ENCODE data around the gene PITPNM2.

Gene PITPNM2
- 0.16 to 2.8 (median 1.0) reads per million in 18 experiments for total RNA-seq

DNA sequence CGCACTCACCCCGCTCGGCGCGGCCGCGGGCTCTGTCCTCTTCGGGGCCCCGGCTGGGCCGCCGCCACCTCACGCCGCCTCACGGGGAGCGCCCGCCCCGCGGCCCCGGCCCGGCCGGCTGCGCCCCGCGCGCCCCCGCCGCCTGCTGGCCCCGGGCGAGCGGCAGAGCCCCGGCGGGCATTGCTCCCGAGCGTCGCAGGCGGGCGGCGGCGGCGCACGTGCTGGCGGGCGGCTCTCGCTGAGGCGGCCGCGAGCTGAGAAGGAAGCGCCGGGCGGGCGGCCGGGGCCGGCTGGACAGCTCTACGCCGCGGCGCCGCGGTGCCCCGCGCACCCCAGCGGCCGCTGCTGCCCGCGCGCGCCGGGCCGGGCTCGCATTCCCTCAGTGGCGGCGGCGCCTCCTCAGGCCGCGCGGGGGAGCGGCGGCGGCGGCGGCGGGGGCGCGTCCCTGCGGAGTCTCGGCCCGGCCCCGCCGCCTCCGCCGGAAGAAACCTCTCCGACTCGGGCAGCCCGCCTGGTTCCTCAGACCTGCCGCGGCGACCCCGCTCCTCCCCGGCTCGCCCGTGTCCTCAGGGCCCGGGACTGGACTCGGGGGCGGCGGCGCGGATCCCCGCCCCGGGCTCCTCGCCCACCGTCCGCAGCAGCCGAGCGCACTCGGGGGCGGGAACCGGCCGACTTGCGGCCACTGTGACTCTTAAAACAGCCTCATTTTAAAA lies at the start of gene PITPNM2:
Gene PITPNM2 (minus strand): TSS at position 347 of the 713 bp plus-strand sequence. CDS start 116,500 bp downstream, outside the sequence.
- peak; percentile 46 to 73 for DNase-seq

DNA sequence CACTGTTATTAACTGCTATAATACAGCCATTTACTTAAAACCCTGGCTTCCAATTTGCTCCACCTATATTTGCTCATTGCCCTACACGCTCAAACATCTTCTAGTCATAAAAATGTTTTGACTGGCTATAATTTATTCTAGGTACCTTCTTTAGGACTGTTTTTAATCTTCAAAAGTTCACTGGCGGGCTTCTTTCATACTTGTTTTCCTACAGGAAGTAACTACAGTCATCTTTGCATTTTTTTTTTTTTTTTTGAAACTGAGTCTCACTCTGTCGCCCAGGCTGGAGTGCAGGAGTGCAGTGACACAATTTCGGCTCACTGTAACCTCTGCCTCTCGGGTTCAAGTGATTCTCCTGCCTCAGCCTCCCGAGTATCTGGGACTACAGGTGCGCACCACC lies 49.5 kb upstream of the PITPNM2 start:
- DNase-seq = no peak

DNA sequence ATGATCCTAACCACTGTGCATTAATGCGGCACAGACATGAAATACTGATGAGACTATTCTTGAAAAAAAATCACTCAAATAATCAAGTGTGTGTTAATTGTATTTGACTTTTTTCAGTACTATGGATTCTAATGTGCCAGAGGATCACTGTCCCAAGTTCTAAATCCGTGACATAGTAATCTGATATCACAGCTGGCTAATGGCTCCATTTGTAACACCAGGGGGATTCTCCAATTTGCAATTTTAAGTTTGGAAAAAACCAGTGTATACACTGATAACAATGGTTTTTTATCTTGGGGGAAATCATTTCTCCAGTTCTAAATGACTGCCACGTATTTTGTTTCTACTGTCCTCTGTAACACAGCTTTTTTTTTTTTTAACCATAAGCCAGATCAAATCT lies 49.0 kb upstream of the PITPNM2 start:
- DNase-seq = no peak

DNA sequence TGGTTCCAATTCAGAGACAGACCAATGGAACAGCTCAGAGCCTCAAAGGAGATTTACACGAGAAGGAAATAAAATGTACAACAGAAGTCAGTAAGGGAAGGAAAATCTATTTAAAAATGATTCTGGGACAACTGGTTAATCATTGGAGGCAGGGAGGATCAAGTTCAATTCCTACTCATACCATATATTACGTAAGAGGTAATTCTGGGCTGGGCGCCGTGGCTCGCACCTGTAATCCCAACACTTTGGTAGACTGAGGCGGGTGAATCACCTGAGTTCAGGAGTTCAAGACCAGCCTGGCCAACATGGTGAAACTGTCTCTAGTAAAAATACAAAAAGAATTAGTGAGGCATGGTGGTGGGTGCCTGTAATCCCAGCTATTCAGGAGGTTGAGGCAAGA lies 36.7 kb upstream of the PITPNM2 start:
- DNase-seq = no peak

DNA sequence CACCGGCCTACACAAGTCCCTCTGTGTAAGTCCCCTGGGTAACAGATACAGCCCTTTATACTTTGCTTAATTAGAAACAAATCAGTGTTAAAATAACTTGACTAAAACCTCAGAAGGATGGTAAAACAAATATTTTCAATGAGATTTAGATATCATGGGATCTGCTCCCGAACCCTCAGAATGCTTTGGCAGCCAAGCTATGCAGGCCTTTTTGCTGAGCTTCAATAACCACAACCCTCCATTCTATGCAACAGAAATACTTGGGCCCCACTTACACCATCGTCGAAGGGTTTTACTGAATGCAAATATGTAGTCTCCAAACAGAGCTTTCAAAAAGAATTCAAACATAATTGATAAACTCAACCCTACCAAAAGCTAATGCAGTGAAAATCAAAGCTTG lies 29.3 kb upstream of the PITPNM2 start:
- no peak for DNase-seq

DNA sequence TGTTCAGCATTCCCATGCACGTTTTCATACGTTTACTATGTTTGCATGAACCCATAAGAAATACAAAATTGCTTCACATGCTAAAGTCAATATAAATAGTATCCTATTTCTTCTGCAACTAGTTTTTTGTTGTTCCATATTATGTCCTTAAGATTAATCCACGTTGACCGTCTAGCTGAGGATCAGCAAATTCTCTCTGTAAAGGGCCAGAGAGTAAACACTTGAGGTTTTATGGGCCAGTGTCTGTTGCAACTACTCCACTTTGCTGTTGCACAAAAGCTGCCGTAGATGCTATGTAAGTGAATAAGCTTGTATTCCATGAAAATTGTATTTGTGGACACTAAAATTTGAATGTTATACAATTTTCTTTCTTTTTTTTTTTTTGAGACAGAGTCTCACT lies 21.1 kb upstream of the PITPNM2 start:
- DNase-seq = no peak

DNA sequence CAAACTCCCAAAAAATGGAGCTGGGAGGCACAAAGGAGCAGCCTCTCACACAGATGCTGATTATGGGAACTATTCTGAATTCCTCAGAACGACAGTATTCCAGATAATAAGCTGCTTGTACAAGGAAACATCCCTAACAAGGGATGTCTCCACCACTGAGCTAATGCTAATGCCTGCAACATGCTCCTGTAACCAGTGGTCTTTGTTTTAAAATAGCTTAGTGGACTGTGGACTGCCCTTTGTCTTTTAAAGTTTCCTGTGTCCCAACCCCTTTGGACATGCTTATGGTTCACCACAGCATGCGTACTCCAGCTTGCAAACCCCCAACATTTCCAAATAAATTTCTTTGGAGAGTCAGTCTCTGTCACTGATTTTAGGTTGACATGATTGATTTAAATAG lies 16.4 kb upstream of the PITPNM2 start:
- no peak for DNase-seq

DNA sequence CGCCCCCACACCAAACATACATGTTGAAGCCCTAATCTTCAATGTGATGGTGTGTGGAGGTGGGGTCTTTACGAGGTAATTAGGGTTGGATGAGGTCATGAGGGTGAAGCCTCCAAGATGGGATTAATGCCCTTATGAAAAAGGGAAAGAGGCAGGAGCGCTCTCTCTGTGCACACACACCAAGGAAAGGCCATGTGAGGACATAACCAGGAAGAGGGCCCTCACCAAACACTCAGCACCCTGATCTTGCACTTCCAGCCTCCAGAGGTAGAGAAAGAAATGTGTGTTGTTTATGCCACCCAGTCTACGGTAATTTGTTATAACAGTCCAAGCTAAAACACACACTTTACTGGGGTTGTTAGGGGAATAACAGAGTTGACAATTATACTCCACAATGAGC lies 14.6 kb upstream of the PITPNM2 start:
- no peak for DNase-seq

DNA sequence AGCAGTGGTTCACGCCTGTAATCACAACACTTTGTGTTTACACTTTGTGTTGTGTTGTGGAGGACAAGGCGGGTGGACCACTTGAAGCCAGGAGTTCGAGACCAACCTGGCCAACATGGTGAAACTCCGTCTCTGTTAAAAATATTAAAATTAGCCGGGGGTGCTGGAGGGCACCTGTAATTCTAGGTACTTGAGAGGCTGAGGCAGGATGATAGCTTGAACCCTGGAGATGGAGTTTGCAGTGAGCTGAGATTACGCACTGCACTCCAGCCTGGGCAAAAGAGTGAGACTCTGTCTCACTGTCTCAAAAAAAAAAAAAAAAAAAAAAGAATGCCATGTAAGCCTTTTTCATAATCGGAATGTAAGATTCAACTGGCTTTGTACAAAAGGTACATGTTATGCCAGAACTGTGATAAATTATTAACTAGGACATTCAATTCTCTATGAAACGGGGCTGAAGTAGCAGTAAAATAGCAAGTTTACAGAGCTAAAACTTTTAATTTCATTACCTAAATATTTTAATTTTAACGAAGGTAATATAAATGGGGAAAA lies 13.9 kb upstream of the PITPNM2 start:
- DNase-seq = no peak

DNA sequence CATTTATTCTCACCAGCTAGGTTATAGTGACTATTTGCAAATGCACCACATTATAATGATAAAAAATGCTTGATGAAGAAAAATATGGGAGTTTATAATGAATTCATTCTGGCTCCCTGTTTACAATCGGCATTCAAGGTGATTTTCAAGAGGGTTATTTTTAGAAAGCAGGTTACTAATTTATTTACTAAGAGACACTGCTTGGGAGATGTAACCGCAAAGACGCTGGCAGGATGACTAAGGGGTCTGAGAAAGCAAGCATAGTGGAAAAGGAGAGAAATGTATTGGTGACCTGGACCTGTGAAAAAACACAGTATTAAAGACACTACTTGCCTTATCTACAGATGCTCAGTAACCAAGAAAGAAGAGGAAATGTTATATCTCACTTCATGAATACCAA lies 13.3 kb upstream of the PITPNM2 start:
- no peak for DNase-seq

DNA sequence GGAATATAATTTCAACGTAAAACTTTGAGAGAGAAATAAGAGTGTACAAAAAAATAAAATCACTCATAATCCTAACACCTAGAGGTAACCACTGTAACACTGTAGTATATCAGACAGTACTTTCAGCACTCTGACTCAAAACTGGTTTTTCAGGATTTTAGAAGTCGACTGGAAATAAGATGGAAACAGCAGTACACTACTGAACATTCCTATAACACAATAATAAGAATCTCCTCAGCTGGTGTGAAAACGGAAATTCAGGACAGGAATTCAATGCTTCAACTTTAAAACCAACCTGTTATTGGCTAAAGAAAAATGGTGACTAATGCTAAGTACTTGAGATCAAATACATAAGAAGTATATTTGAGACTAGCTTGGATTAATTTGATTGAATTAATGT lies 12.3 kb upstream of the PITPNM2 start:
- DNase-seq = no peak

DNA sequence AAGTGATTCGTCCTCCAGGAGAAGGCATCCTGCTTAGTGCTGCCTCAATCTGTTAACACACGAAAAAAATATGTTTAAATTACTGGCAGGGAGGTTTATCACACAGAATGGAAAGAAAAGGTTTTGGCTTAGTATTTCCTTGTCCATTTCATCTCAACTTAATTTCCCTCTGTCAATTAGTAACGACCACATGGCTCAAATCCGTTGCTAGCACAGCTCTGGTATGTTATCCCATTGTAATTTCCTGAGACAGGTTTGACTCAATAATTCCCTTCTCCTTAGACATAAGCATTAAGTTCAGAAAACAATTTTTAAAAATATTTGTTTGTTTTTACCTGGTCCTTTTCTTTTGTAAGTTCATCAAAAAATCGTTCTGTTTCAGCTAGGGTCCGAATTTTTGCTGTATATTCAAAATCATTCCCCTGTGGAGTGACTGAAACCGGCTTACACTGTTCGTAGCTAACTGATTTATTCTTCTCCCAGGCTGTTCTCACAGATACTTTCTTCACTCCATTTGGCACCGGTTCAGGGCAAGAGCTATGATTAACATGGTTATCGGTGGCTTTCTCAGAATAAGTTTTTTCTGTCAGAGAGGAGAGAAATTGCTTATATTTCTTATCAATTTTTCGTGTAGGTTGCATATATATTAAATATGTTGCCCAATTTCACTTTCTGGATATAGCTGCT lies 10.1 kb upstream of the PITPNM2 start:
- DNase-seq = no peak

DNA sequence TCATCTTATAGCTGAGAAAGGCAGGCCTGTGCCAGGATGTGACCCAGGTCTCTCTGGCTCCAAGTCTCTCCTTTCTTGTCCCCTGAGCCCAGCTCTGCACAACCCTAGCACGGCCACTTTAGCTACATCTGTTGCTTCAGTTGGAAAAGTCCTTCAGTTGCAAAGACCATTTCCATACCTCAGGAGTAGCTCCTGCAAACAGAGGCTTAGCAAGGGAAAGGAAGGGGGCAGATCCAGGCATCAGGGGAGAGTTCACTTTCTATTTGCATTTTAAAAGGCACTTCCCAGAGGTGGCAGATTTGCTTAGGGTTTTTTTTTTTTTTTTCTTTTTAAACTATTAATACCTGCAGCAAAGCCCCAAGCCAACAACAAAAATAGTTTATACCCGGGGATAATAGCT lies 3.0 kb upstream of the PITPNM2 start:
- no peak for DNase-seq

DNA sequence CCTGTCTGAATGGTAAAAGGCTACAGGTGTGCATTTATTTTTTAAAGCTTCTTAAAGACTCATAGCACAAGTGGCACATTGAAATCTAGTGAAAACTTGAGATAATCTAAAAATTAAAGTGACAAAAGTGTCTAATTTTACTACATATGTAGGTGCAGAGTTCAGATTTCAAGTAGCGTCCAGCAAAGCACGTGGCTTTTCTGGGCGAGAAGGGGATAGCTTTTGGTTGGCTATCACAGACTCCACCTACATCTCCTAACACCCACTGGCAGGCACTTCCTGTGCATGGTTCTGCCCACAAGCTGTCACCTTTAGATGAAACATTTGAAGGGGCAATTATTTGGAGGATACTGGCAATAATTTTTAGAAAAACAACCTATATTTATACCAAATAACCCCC lies 1.9 kb upstream of the PITPNM2 start:
- no peak for DNase-seq

DNA sequence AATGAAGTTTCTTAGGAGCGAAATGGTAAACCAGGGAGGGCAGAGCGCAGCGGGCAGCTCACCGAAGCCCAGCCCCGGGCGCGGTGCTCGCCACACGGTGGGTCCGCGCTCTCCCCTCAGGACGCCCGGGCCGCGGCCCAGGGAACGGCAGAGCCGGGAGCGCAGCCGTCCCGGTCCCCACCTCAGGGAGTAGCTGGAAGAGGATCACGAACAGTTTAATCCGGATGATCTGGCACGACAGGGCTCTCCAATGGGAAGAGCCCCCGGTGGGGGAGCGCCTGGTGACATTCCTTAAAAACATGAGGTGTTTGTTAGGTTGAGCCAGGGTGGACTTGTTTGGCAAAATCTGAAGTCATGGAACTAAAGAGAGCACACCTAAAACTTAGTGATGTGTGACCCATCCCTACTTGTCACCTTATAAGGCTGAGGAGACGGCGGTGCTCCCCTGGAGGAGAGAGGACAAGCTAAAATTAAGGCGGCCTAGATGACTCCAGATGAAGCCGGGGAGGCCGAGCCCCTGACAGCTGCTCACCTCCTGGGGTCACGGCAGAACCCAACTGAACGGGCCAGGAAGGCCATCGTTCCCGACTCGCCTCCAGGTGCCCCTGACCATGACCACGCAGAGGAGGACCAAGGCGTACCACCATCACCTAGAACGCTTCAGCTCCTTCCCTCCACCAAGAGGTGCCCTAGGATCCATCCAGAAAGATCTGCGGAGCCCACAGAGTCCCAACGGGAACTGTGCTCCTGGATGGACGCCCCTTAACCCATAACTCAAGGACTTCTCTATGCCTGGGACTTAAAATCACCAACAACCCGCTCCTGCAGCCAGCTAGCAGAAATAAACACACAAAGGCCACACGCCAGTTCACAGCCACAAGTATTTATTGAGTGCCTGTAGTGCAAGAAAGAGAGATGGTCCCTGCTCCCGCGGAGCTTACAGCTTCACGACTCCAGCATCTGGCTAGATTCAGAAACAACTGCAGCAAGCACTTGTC lies 866 bp upstream of the PITPNM2 start:
- no peak for DNase-seq

DNA sequence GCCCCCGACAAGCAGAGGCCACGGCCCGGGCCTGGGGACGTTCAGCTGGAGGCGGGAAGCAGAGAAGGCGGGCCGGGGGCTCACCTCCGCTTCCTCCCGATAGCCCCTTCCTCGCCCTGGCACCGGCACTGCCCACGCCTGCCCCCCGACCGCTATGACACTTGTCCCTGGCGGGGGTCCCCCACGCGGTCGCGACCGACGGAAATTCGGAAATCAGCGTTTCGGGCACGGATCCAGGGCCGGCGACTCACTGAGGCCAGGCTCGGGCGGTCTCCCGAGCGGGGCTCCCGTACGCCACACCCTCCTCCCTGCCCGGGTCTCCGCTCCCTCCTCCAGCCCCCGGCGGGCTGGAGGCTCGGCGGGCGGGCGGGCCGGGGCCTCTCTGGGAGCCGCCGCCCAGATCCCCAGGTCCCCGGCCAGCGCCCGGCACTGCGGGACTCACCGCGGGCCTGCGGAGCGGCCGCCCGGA lies 581 bp downstream of the PITPNM2 start:
- DNase-seq = no peak

DNA sequence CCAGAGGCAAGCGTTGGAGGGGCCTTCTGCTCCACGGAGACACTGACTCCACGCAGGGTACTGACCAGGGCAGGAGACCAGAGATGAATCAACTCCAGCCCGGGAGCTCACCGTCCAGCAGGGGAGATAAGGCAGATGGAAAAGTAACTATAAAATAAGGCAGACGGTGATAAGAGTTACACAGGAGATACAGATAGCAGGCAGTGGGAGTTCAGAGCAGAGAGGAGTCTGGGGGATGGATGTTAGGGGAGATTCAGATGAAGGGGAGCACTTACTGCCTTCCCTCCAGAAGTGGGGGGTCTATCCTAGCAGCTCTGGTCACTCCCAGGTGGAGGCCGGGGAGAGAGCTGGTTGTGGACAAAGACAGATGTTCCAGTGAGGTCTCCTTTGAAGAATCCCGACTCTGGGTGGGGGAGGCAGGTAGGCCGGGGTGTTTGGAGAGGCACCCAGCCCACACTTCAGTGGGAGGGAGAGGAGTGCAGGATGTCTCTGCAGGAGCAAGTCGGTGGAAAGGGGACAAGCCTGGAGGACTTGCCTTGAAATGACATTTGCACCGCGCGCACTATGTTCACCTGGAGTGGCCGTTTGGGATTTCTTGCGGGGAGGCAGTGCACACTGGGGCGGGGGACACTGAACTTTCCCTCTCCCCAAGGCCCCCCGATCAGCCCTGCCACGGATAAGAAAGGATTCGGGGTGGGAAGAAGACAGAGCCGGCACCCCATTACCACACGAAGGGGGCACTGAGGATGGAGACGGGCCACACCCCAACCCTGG lies 1.2 kb downstream of the PITPNM2 start:
- DNase-seq = no peak

DNA sequence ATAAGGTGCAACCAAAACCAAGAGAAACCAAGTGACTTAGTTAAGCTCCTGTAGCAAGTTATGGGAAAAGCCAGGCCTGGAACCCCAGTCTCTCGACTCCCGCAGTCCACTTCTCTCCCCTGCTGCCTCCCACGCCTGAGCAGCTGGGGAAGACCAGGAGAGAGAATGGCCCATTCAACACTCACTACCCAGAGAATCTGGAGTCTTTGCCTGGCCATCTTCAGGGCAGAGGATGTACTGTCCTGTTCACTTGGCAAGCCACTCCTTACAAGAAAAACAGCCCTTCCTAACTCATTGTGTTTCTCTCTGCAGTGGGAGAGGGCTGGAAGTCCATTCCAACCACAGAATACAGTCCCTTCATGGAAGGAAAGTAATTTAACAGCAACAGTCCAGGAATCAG lies 1.8 kb downstream of the PITPNM2 start:
- DNase-seq = no peak

DNA sequence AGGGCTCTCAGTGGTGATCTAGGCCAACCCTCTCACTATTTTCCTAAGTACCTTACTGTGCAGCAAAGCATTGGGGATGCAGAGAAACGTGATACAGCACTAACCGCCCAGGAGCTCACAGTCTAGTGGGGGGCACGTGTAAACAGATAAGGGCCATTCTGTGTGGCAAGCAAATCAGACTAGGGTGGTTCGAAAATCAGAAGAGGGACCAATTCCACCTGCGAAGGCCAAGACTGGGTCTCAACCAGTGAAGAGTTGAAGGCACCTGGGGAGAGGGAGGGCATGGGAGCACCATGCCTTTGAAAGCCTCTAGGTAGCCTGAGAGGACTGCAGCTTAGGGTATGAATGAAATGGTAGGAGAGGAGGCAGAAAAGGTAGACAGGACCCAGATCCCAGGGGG lies 2.2 kb downstream of the PITPNM2 start:
- DNase-seq = no peak

DNA sequence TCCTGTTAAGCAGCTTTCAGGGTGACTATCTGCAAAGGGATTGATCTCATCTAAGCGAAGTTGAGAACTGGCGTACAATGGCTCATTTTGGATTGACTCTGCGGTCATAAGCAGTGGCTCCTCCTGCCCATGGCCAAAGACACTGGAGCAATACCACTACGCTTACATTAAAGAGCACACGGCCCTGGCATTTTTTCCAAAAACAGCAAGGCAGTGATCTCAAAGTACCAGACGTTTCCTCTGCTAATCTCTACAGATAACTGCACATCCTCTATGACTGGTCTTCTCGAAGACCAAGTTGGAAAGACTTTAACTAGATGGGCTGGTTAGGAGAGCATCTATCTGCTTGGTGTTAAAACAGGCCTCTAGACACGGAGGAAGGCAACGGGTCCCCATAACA lies 2.7 kb downstream of the PITPNM2 start:
- DNase-seq = no peak

DNA sequence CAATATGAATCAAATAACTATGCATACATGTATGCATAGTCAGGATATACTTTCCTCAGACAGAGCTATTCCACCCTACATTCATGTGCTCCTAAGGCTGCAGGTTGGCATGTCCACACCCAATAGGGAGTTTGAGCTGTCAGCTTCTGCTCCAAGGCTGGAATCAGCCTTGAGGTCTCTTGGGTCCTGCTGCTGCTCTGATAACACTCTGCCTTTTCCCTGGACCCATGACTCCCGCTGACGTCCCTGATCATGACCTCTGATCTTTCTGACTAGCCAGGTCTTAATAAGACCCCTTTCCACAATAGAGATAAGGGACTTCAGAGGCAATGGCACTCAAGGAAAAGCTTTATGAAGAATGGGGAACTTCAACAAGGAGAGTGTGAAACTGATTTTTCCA lies 5.7 kb downstream of the PITPNM2 start:
- DNase-seq = no peak

Data from inflammatory macrophage (primary cell).